Mesenchymal stem cell (in vitro differentiated cells and primary cell): Measurements from ENCODE around the gene KCNH3. TPM values are rescaled to one million over a fixed set of nuclear protein-coding genes. Genes with fewer than 3 reads are reported as not detected.

ENCODE experiments used
- DNase-seq: peaks from one replicate; pipeline ENCODE4 v3.0.0-alpha.2; 2013
- H2AFZ ChIP-seq: one replicate; pipeline ENCODE4 v1.6.1; 2013; ENCODE audit warnings: low read depth, mild to moderate bottlenecking, control low read depth, inconsistent platforms, low read length, moderate library complexity
- H2AK5ac ChIP-seq: 2 replicates; pipeline ENCODE4 v1.6.1; 2013; ENCODE audit warnings: low read length, moderate library complexity, mild to moderate bottlenecking, inconsistent platforms; ENCODE audit not compliant: severe bottlenecking
- H2BK120ac ChIP-seq: one replicate; pipeline ENCODE4 v1.6.1; 2013; ENCODE audit warnings: low read depth, mild to moderate bottlenecking, inconsistent platforms, low read length, moderate library complexity
- H2BK12ac ChIP-seq, 2 experiments: one replicate each; pipeline ENCODE4 v1.6.1; 2013; ENCODE audit warnings: inconsistent platforms in 2 of 2, low read length in 2 of 2, mild to moderate bottlenecking in 2 of 2, moderate library complexity in 2 of 2, control low read depth in 1 of 2
- H2BK15ac ChIP-seq: one replicate; pipeline ENCODE4 v1.6.1; 2013; ENCODE audit warnings: mild to moderate bottlenecking, low read depth, inconsistent platforms; ENCODE audit not compliant: poor library complexity, severe bottlenecking
- H2BK5ac ChIP-seq: 2 replicates; pipeline ENCODE4 v1.6.1; 2013; ENCODE audit warnings: low read depth, mild to moderate bottlenecking, low read length, control low read depth, inconsistent platforms; ENCODE audit not compliant: poor library complexity, severe bottlenecking
- H3K14ac ChIP-seq, 2 experiments: one replicate each; pipeline ENCODE4 v1.6.1; 2013; ENCODE audit warnings: inconsistent platforms in 2 of 2, low read length in 2 of 2, control low read depth in 1 of 2, mild to moderate bottlenecking in 1 of 2, moderate library complexity in 1 of 2
- H3K18ac ChIP-seq, 2 experiments: one replicate each; pipeline ENCODE4 v1.6.1; 2013; ENCODE audit warnings: inconsistent platforms in 2 of 2, low read length in 2 of 2, control low read depth in 1 of 2, low read depth in 1 of 2, mild to moderate bottlenecking in 1 of 2
- H3K23ac ChIP-seq, 2 experiments: one replicate each; pipeline ENCODE4 v1.6.1; 2013; ENCODE audit warnings: inconsistent platforms in 2 of 2, low read length in 2 of 2, mild to moderate bottlenecking in 2 of 2, moderate library complexity in 2 of 2, control low read depth in 1 of 2
- H3K27ac ChIP-seq: 2 replicates; pipeline ENCODE4 v1.5.1; 2013; ENCODE audit warnings: mild to moderate bottlenecking, moderate library complexity, low read length, control low read depth, inconsistent platforms; ENCODE audit not compliant: poor library complexity, severe bottlenecking
- H3K27me3 ChIP-seq, 2 experiments: 2 replicates each; pipeline versions ENCODE4 v1.6.1 to v1.7.0; 2013; ENCODE audit warnings: low read length in 2 of 2, mild to moderate bottlenecking in 2 of 2, moderate library complexity in 2 of 2, control low read depth in 1 of 2, inconsistent platforms in 1 of 2; ENCODE audit not compliant: control insufficient read depth in 1 of 2, insufficient read depth in 1 of 2
- H3K36me3 ChIP-seq, 2 experiments: 2 replicates each; pipeline versions ENCODE4 v1.6.1 to v1.7.0; 2013; ENCODE audit warnings: low read length in 2 of 2, control low read depth in 1 of 2, inconsistent platforms in 1 of 2, low read depth in 1 of 2, mild to moderate bottlenecking in 1 of 2; ENCODE audit not compliant: insufficient read depth in 2 of 2, control insufficient read depth in 1 of 2
- H3K4ac ChIP-seq, 2 experiments: one replicate each; pipeline ENCODE4 v1.6.1; 2013; ENCODE audit warnings: inconsistent platforms in 2 of 2, low read length in 2 of 2, mild to moderate bottlenecking in 2 of 2, moderate library complexity in 2 of 2, control low read depth in 1 of 2, low read depth in 1 of 2
- H3K4me1 ChIP-seq: 2 replicates; pipeline ENCODE4 v1.6.1; 2013; ENCODE audit warnings: low read depth, low read length, control low read depth; ENCODE audit not compliant: control insufficient read depth, insufficient read depth
- H3K4me2 ChIP-seq: 2 replicates; pipeline ENCODE4 v1.6.1; 2013; ENCODE audit warnings: low read length, mild to moderate bottlenecking, inconsistent platforms; ENCODE audit not compliant: poor library complexity, severe bottlenecking
- H3K4me3 ChIP-seq, 2 experiments: 2 replicates each; pipeline versions ENCODE4 v1.5.1 to v1.7.0; 2013; ENCODE audit warnings: low read length in 2 of 2, mild to moderate bottlenecking in 2 of 2, control low read depth in 1 of 2, low read depth in 1 of 2; ENCODE audit not compliant: insufficient read depth in 1 of 2
- H3K79me1 ChIP-seq: replicated peaks from 2 replicates; pipeline ENCODE4 v1.6.1; 2013; ENCODE audit warnings: mild to moderate bottlenecking, control low read depth, low read length, inconsistent platforms; ENCODE audit not compliant: poor library complexity, severe bottlenecking
- H3K9ac ChIP-seq: 2 replicates; pipeline ENCODE4 v1.7.0; 2013; ENCODE audit warnings: mild to moderate bottlenecking, low read length, moderate library complexity
- H3K9me3 ChIP-seq: 2 replicates; pipeline ENCODE4 v1.7.0; 2013; ENCODE audit warnings: mild to moderate bottlenecking, low read length; ENCODE audit not compliant: control insufficient read depth
- H4K8ac ChIP-seq: one replicate; pipeline ENCODE4 v1.6.1; 2013; ENCODE audit warnings: inconsistent platforms, mild to moderate bottlenecking, low read length, moderate library complexity
- H4K91ac ChIP-seq: one replicate; pipeline ENCODE4 v1.6.1; 2013; ENCODE audit warnings: mild to moderate bottlenecking, low read length, inconsistent platforms
- WGBS: methylation state at CpG from one replicate; pipeline ENCODE4 v1.1.7; 2013; ENCODE audit warnings: mixed read lengths; 5-methylcytosine and 5-hydroxymethylcytosine counted together
- polyA plus RNA-seq, 2 experiments: library from polyadenylated mRNA; stranded (reverse); fragments of 200-250 nt; gene quantifications; one replicate each; pipeline ENCODE4 v1.2.3, GENCODE V29; 2013

Gene KCNH3
- polyA plus RNA-seq (2013, experiment 1 of 2): 0.03 TPM
- polyA plus RNA-seq (2013, experiment 2 of 2): 0.01 TPM

GRCh38 chr12:49538510-49539403, at the start of gene KCNH3:
Gene KCNH3 (plus strand): TSS chr12:49539030. CDS start chr12:49539417, 387 bp downstream.
- Histone ChIP-seq H3K4me2 (peak within 1 kb of the TSS; percentile 73), H2AK5ac (no peak within 1 kb of the TSS), H3K4me1 (peaks cover 20% of the 10 kb centered on the region), H3K27ac (no peak within 1 kb of the TSS), H4K91ac (peak within 1 kb of the TSS; percentile 19), H3K4ac (no peak within 1 kb of the TSS), H3K23ac (peak within 1 kb of the TSS in 1 of 2 experiments; percentile 67), H3K79me1 (no peaks in the 10 kb centered on the region), H3K4me3 (peak within 1 kb of the TSS; percentile 40 to 51), H3K36me3 (no peaks in the 10 kb centered on the region), H4K8ac (peak within 1 kb of the TSS; percentile 25), H2BK12ac (no peak within 1 kb of the TSS), H2BK120ac (no peak within 1 kb of the TSS), H3K14ac (peak within 1 kb of the TSS in 1 of 2 experiments; percentile 2), H2BK5ac (no peak within 1 kb of the TSS), H3K9me3 (no peaks in the 10 kb centered on the region), H3K9ac (no peak within 1 kb of the TSS), H3K27me3 (peaks cover 43 to 66% of the 10 kb centered on the region in 2 experiments), H2BK15ac (peak within 1 kb of the TSS; percentile 63), H3K18ac (no peak within 1 kb of the TSS), H2AFZ (no peak within 1 kb of the TSS)
- 3% methylated on average over 51 of the region's 107 CpGs for WGBS
- DNase-seq: peak; percentile 64

- H3K4ac ChIP-seq: no peak overlapping the region
- no peak overlapping the region for H2AFZ ChIP-seq
- H3K9ac ChIP-seq: no peak overlapping the region
- no peak overlapping the region for H3K4me2 ChIP-seq
- H3K79me1 ChIP-seq: peaks cover 19% of the 10 kb centered on the region
- no peak overlapping the region for H3K18ac ChIP-seq
- no peak overlapping the region for H3K4me3 ChIP-seq
- no peak overlapping the region for H2BK5ac ChIP-seq
- no peak overlapping the region for H3K23ac ChIP-seq
- H2BK12ac ChIP-seq: no peak overlapping the region
- WGBS: no CpG with 5 or more reads among the region's 3 CpGs
- H2BK120ac ChIP-seq: no peak overlapping the region
- peaks cover 24 to 37% of the 10 kb centered on the region in 2 experiments for H3K36me3 ChIP-seq
- H3K27ac ChIP-seq: no peak overlapping the region
- no peak for DNase-seq
- H4K8ac ChIP-seq: no peak overlapping the region
- no peaks in the 10 kb centered on the region for H3K27me3 ChIP-seq
- H2BK15ac ChIP-seq: no peak overlapping the region
- no peaks in the 10 kb centered on the region for H3K9me3 ChIP-seq
- peaks cover 4% of the 10 kb centered on the region for H3K4me1 ChIP-seq
- H4K91ac ChIP-seq: no peak overlapping the region
- H2AK5ac ChIP-seq: no peak overlapping the region
- no peak overlapping the region for H3K14ac ChIP-seq
Measured at GRCh38 chr12:49489154-49489553, 49.7 kb upstream of the KCNH3 start.

- peak; percentile 51 for DNase-seq
- no peak overlapping the region for H3K18ac ChIP-seq
- no peaks in the 10 kb centered on the region for H3K9me3 ChIP-seq
- H3K9ac ChIP-seq: no peak overlapping the region
- no peak overlapping the region for H3K4me3 ChIP-seq
- no peak overlapping the region for H3K14ac ChIP-seq
- H2BK5ac ChIP-seq: no peak overlapping the region
- H3K79me1 ChIP-seq: peaks cover 19% of the 10 kb centered on the region
- no peak overlapping the region for H2BK120ac ChIP-seq
- H3K27me3 ChIP-seq: no peaks in the 10 kb centered on the region
- H2AFZ ChIP-seq: no peak overlapping the region
- no peak overlapping the region for H3K23ac ChIP-seq
- no peak overlapping the region for H4K8ac ChIP-seq
- no peak overlapping the region for H3K4me2 ChIP-seq
- 77% methylated on average over 3 of the region's 4 CpGs for WGBS
- peaks cover 4% of the 10 kb centered on the region for H3K4me1 ChIP-seq
- H2BK12ac ChIP-seq: no peak overlapping the region
- H2AK5ac ChIP-seq: no peak overlapping the region
- no peak overlapping the region for H2BK15ac ChIP-seq
- peaks cover 24 to 35% of the 10 kb centered on the region in 2 experiments for H3K36me3 ChIP-seq
- H3K4ac ChIP-seq: no peak overlapping the region
- no peak overlapping the region for H4K91ac ChIP-seq
- no peak overlapping the region for H3K27ac ChIP-seq
Measured at GRCh38 chr12:49489720-49490119, 49.1 kb upstream of the KCNH3 start.

- no peak overlapping the region for H4K8ac ChIP-seq
- H3K23ac ChIP-seq: no peak overlapping the region
- no peak overlapping the region for H2BK12ac ChIP-seq
- WGBS: no CpG with 5 or more reads among the region's 1 CpG
- no peak overlapping the region for H2AFZ ChIP-seq
- peaks cover 14% of the 10 kb centered on the region for H3K79me1 ChIP-seq
- H3K27ac ChIP-seq: no peak overlapping the region
- H2BK120ac ChIP-seq: no peak overlapping the region
- H3K4me1 ChIP-seq: peaks cover 4% of the 10 kb centered on the region
- no peak overlapping the region for H2AK5ac ChIP-seq
- H4K91ac ChIP-seq: no peak overlapping the region
- H3K4ac ChIP-seq: no peak overlapping the region
- H2BK5ac ChIP-seq: no peak overlapping the region
- H3K18ac ChIP-seq: no peak overlapping the region
- no peak overlapping the region for H3K4me2 ChIP-seq
- no peak overlapping the region for H3K14ac ChIP-seq
- no peak overlapping the region for H2BK15ac ChIP-seq
- H3K9me3 ChIP-seq: no peaks in the 10 kb centered on the region
- no peak overlapping the region for H3K9ac ChIP-seq
- peaks cover 12 to 40% of the 10 kb centered on the region in 2 experiments for H3K36me3 ChIP-seq
- peak; percentile 31 for DNase-seq
- no peak overlapping the region for H3K4me3 ChIP-seq
- H3K27me3 ChIP-seq: no peaks in the 10 kb centered on the region
Measured at GRCh38 chr12:49491823-49492222, 47.0 kb upstream of the KCNH3 start.
